Astrocyte (in vitro differentiated cells and primary cell): Measurements from ENCODE around the gene CTBP2. TPM values are rescaled to one million over a fixed set of nuclear protein-coding genes. Genes with fewer than 3 reads are reported as not detected.

ENCODE experiments used
- DNase-seq: peaks from one replicate; pipeline ENCODE4 v3.0.0-alpha.2; 2010; ENCODE audit warnings: low read depth
- FAIRE-seq: peaks from 2 replicates; lab custom pipeline; 2011; peaks lifted over from hg19 to GRCh38; lab: Jason Lieb, UNC
- H2AFZ ChIP-seq: 2 replicates; pipeline ENCODE4 v1.6.0; 2012; ENCODE audit warnings: low read depth, low read length, inconsistent platforms
- H3K27ac ChIP-seq: 2 replicates; pipeline ENCODE4 v1.5.1; 2011; ENCODE audit warnings: low read depth, low read length, inconsistent platforms
- H3K27me3 ChIP-seq: 2 replicates; pipeline ENCODE4 v1.6.0; 2011; ENCODE audit warnings: low read length, inconsistent platforms; ENCODE audit not compliant: insufficient read depth
- H3K36me3 ChIP-seq: 2 replicates; pipeline ENCODE4 v1.5.1; 2011; ENCODE audit warnings: low read length, inconsistent platforms; ENCODE audit not compliant: insufficient read depth
- H3K4me1 ChIP-seq: 2 replicates; pipeline ENCODE4 v1.5.1; 2011; ENCODE audit warnings: low read length, inconsistent platforms; ENCODE audit not compliant: insufficient read depth
- H3K4me2 ChIP-seq: 2 replicates; pipeline ENCODE4 v1.6.0; 2012; ENCODE audit warnings: low read length, inconsistent platforms
- H3K4me3 ChIP-seq: 2 replicates; pipeline ENCODE4 v1.5.1; 2011; ENCODE audit warnings: low read depth, mild to moderate bottlenecking, low read length, inconsistent platforms; ENCODE audit not compliant: insufficient read depth
- H3K79me2 ChIP-seq: 2 replicates; pipeline ENCODE4 v1.6.0; 2012; ENCODE audit warnings: mild to moderate bottlenecking, low read length, inconsistent platforms; ENCODE audit not compliant: insufficient read depth
- H3K9ac ChIP-seq: 2 replicates; pipeline ENCODE4 v1.6.0; 2012; ENCODE audit warnings: mild to moderate bottlenecking, low read length, inconsistent platforms
- H3K9me3 ChIP-seq: 2 replicates; pipeline ENCODE4 v1.5.1; 2012; ENCODE audit warnings: low read depth, mild to moderate bottlenecking, low read length, inconsistent platforms; ENCODE audit not compliant: insufficient read depth
- H4K20me1 ChIP-seq: 2 replicates; pipeline ENCODE4 v1.6.0; 2012; ENCODE audit warnings: low read length, inconsistent platforms; ENCODE audit not compliant: insufficient read depth
- H3K27ac Mint-ChIP-seq: one replicate; pipeline ENCODE4 v1.8.0; 2021; ENCODE audit warnings: mild to moderate bottlenecking, mixed read lengths; ENCODE audit not compliant: unreplicated experiment
- H3K27me3 Mint-ChIP-seq: one replicate; pipeline ENCODE4 v1.8.0; 2021; ENCODE audit warnings: low read depth, mixed read lengths; ENCODE audit not compliant: unreplicated experiment
- H3K36me3 Mint-ChIP-seq: one replicate; pipeline ENCODE4 v1.8.0; 2021; ENCODE audit warnings: low read depth, mixed read lengths; ENCODE audit not compliant: unreplicated experiment
- H3K4me1 Mint-ChIP-seq: one replicate; pipeline ENCODE4 v1.8.0; 2021; ENCODE audit warnings: low read depth, mixed read lengths; ENCODE audit not compliant: unreplicated experiment
- H3K4me3 Mint-ChIP-seq: one replicate; pipeline ENCODE4 v1.8.0; 2021; ENCODE audit warnings: mild to moderate bottlenecking, moderate library complexity, mixed read lengths; ENCODE audit not compliant: unreplicated experiment
- H3K9me3 Mint-ChIP-seq: one replicate; pipeline ENCODE4 v1.8.0; 2021; ENCODE audit warnings: mild to moderate bottlenecking, mixed read lengths; ENCODE audit not compliant: unreplicated experiment
- EZH2 ChIP-seq: IDR thresholded peaks from 2 replicates; pipeline ENCODE4 v1.6.1; 2012; ENCODE audit warnings: mild to moderate bottlenecking, low read length, inconsistent platforms; ENCODE audit not compliant: insufficient read depth
- total RNA-seq: library from RNA; stranded (reverse); gene quantifications from 2 replicates; pipeline ENCODE4 v1.2.1, GENCODE V29; 2021
- TF ChIP-seq, protein P1 (sequence below): IDR thresholded peaks from 2 replicates; pipeline ENCODE4 v1.5.1; 2011; ENCODE audit warnings: low read depth, mild to moderate bottlenecking, inconsistent platforms, low read length, moderate library complexity; ENCODE audit not compliant: insufficient read depth

The CTBP2 gene
- total RNA-seq, 1 donor from 2014 or later = 109 TPM

- H3K4me3 Mint-ChIP-seq = no peak overlapping the region
- no peak for FAIRE-seq
- no peak overlapping the region for H2AFZ ChIP-seq
- H3K4me1 Mint-ChIP-seq = peaks cover 24% of the 10 kb centered on the region
- no peaks in the 10 kb centered on the region for H3K9me3 ChIP-seq
- H3K9ac ChIP-seq = no peak overlapping the region
- H3K27me3 Mint-ChIP-seq = no peaks in the 10 kb centered on the region
- H3K4me1 ChIP-seq = peaks cover 24% of the 10 kb centered on the region
- no peaks in the 10 kb centered on the region for H3K27me3 ChIP-seq
- H3K27ac ChIP-seq = no peak overlapping the region
- no peaks in the 10 kb centered on the region for H3K36me3 ChIP-seq
- no peak overlapping the region for H3K4me3 ChIP-seq
- H3K4me2 ChIP-seq = no peak overlapping the region
- H4K20me1 ChIP-seq = peaks cover 91% of the 10 kb centered on the region
- H3K27ac Mint-ChIP-seq = peak overlapping the region; percentile 36
- peaks cover 12% of the 10 kb centered on the region for H3K36me3 Mint-ChIP-seq
- DNase-seq = no peak
- H3K79me2 ChIP-seq = peaks cover 54% of the 10 kb centered on the region
- TF ChIP-seq, protein P1, sequence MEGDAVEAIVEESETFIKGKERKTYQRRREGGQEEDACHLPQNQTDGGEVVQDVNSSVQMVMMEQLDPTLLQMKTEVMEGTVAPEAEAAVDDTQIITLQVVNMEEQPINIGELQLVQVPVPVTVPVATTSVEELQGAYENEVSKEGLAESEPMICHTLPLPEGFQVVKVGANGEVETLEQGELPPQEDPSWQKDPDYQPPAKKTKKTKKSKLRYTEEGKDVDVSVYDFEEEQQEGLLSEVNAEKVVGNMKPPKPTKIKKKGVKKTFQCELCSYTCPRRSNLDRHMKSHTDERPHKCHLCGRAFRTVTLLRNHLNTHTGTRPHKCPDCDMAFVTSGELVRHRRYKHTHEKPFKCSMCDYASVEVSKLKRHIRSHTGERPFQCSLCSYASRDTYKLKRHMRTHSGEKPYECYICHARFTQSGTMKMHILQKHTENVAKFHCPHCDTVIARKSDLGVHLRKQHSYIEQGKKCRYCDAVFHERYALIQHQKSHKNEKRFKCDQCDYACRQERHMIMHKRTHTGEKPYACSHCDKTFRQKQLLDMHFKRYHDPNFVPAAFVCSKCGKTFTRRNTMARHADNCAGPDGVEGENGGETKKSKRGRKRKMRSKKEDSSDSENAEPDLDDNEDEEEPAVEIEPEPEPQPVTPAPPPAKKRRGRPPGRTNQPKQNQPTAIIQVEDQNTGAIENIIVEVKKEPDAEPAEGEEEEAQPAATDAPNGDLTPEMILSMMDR = no peak
- no peak for TF ChIP-seq EZH2
- H3K9me3 Mint-ChIP-seq = no peaks in the 10 kb centered on the region
Observed at GRCh38 chr10:125003901-125004467, 156.4 kb downstream of the CTBP2 start.

DNA sequence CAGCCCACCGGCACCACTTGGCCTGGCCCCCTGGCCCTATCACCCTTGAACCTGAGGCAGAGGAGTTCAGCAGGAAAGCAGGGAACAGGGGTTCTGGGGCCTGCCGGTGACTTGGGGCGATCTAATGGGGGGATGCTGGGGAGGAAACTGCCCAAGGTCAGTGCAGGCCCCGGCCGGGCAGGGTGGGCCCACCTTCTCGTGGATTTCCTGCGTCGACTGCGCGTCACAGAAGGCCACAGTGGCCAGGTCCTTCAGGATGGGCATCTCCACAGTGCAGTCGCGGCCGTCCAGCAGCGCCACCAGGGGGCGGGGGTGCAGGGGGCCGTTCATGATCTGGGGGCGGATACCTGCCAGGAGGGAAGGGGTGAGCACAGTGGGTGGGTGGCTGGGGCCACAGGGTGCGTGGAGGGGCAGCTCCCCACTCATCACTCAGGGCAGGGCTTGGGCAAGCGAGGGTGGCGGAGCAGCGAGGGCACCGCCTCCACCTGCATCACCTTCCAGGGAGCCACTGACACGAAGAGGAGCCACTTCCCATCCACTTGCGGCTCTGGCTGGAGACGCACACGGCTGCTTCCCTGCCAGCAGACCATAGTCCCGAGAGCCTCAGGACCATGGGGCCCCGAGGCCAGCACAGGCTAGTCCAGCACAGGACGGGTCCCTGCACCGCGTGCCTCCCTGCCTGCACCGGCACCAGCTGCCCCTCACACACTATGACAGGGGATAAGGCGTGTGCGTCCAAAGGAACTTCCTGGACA is 157.0 kb downstream of the CTBP2 start:
- peaks cover 24% of the 10 kb centered on the region for H3K4me1 ChIP-seq
- no peaks in the 10 kb centered on the region for H3K36me3 ChIP-seq
- TF ChIP-seq, protein P1 = no peak
- no peak for TF ChIP-seq EZH2
- H3K9me3 ChIP-seq = no peaks in the 10 kb centered on the region
- peaks cover 56% of the 10 kb centered on the region for H3K79me2 ChIP-seq
- no peak overlapping the region for H3K27ac ChIP-seq
- Mint-ChIP-seq H3K27ac (no peak overlapping the region), H3K36me3 (peaks cover 12% of the 10 kb centered on the region), H3K27me3 (no peaks in the 10 kb centered on the region), H3K4me3 (no peak overlapping the region), H3K4me1 (peaks cover 19% of the 10 kb centered on the region), H3K9me3 (no peaks in the 10 kb centered on the region)
- H3K4me3 ChIP-seq = no peak overlapping the region
- DNase-seq (no peak), FAIRE-seq (no peak)
- no peak overlapping the region for H2AFZ ChIP-seq
- H4K20me1 ChIP-seq = peaks cover 93% of the 10 kb centered on the region
- H3K9ac ChIP-seq = no peak overlapping the region
- no peaks in the 10 kb centered on the region for H3K27me3 ChIP-seq
- no peak overlapping the region for H3K4me2 ChIP-seq
